GM19099 (cell line): ENCODE measurements around the gene TNNT1.

Experiments
- POLR2A ChIP-seq: IDR thresholded peaks from 3 replicates; pipeline ENCODE4 v1.6.1; 2011; ENCODE audit warnings: low read depth; ENCODE audit not compliant: insufficient read length; ENCODE audit errors: extremely low read depth

Gene TNNT1

GRCh38 chr19:55092423-55093318, 56.3 kb downstream of the TNNT1 start:
- TF ChIP-seq POLR2A: no peak

GRCh38 chr19:55091955-55092354, 57.1 kb downstream of the TNNT1 start:
- TF ChIP-seq POLR2A: no peak

- no peak for TF ChIP-seq POLR2A
Measured at GRCh38 chr19:55091126-55091910, 57.7 kb downstream of the TNNT1 start.

- no peak for TF ChIP-seq POLR2A
Measured at GRCh38 chr19:55090564-55090963, 58.4 kb downstream of the TNNT1 start.

- TF ChIP-seq POLR2A: no peak
Measured at GRCh38 chr19:55089342-55089944, 59.6 kb downstream of the TNNT1 start.

GRCh38 chr19:55088543-55089341, 60.3 kb downstream of the TNNT1 start:
- TF ChIP-seq POLR2A: no peak

GRCh38 chr19:55088021-55088451, 61.0 kb downstream of the TNNT1 start:
- no peak for TF ChIP-seq POLR2A

GRCh38 chr19:55087542-55087901, 61.5 kb downstream of the TNNT1 start:
- no peak for TF ChIP-seq POLR2A

GRCh38 chr19:55086730-55087541, 62.1 kb downstream of the TNNT1 start:
- no peak for TF ChIP-seq POLR2A

GRCh38 chr19:55085923-55086715, 62.9 kb downstream of the TNNT1 start:
- no peak for TF ChIP-seq POLR2A

- TF ChIP-seq POLR2A: no peak
Measured at GRCh38 chr19:55084416-55084815, 64.6 kb downstream of the TNNT1 start.

- no peak for TF ChIP-seq POLR2A
Measured at GRCh38 chr19:55083004-55083850, 65.8 kb downstream of the TNNT1 start.
